ENCODE measurements around the gene MYL7. TPM values are rescaled to one million over a fixed set of nuclear protein-coding genes. Genes with fewer than 3 reads are reported as not detected.

MYL7 gene
- total and polyA plus RNA-seq, 2 experiments from 2014 or later = 4.8 TPM; not detected in 1

DNA sequence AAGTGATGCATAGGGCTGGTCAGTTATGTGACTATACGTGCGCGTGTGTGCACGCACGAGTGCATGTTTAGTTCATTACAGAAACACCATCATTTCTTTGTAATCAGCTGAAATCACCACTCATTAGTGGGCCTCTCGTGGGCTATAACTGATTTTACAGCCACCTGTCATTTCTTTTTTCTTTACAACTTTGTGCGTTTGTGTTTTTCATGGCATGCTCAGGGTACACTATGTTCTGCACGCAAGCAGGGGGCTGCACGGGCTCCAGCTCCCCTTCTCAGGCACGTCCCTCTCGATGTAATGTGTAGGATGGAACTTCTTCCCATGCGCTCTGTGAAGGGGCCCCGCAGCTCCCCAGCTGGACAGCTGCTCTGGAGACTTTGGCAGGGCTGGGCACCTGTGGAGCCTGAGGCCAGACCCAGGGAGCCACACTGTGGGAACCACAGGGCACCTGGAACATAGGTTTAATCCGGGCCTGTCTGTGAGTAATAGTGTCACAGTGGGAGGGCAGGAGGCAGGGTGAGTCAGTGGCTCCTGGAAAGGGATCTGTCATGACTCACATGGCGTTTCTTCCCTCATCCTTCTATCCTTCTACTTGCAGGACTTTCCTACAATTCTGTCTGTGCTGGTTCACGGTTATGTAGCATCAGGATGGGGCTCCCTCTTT is 43.2 kb upstream of the MYL7 start:
- Histone ChIP-seq H2AFZ (no peak overlapping the region), H3K79me2 (replicated peaks; ENCODE audit: insufficient read depth) (no peaks in the 10 kb centered on the region), H3K27me3 (ENCODE audit: insufficient read depth) (no peaks in the 10 kb centered on the region)

More for the DNA sequence above, 43.2 kb upstream of the MYL7 start:
- Histone ChIP-seq H3K4me2 (no peak overlapping the region), H3K4me3 (no peak overlapping the region), H3F3A (replicated peaks; ENCODE audit: low read depth) (no peaks in the 10 kb centered on the region), H3K4me1 (ENCODE audit: insufficient read depth) (no peaks in the 10 kb centered on the region), H3K9me2 (ENCODE audit: insufficient read depth) (0 out of 2 replicates have a peak, but pooled peaks cover 12% of the 10 kb centered on the region), H4K20me1 (replicated peaks; ENCODE audit: insufficient read depth) (no peaks in the 10 kb centered on the region), H3K36me3 (ENCODE audit: insufficient read depth) (no peaks in the 10 kb centered on the region), H3K27ac (ENCODE audit: low read depth) (no peak overlapping the region)
- Mint-ChIP-seq H3K9me3 (peaks cover 13% of the 10 kb centered on the region), H3K4me3 (no peak overlapping the region), H3K27me3 (ENCODE audit: insufficient read depth, low read depth, poor library complexity) (peaks cover 13% of the 10 kb centered on the region), H3K4me1 (peaks cover 20% of the 10 kb centered on the region), H3K27ac (no peak overlapping the region), H3K36me3 (ENCODE audit: low read depth) (no peaks in the 10 kb centered on the region; the same call in 2 of the 3 replicates)
- peak; percentile 63 for ATAC-seq
- TF ChIP-seq REST (IDR thresholded peaks at IDR 0.05; ENCODE audit: unreplicated experiment) (no peak), POLR2AphosphoS5 (IDR thresholded peaks at IDR 0.05; ENCODE audit: low read depth) (no peak), ZNF331 (CRISPR knock-in tag; IDR thresholded peaks at IDR 0.05; ENCODE audit: low read depth) (no peak), ETS1 (IDR thresholded peaks at IDR 0.05) (no peak), CTCF (conservative IDR thresholded peaks at IDR 0.05; ENCODE audit: low read depth in 2 of 2) (no peak), EZH2 (IDR thresholded peaks at IDR 0.05; ENCODE audit: low read depth, unreplicated experiment) (no peak), NANOG (IDR thresholded peaks at IDR 0.05; ENCODE audit: borderline replicate concordance) (no peak), ZNF462 (CRISPR knock-in tag; IDR thresholded peaks at IDR 0.05) (no peak), STAT1 (IDR thresholded peaks at IDR 0.05; ENCODE audit: unreplicated experiment) (no peak), EZH2phosphoT487 (IDR thresholded peaks at IDR 0.05; ENCODE audit: unreplicated experiment) (no peak), ZNF114 (CRISPR knock-in tag; IDR thresholded peaks at IDR 0.05) (no peak), CREB1 (CRISPR knock-in tag; IDR thresholded peaks at IDR 0.05; ENCODE audit: low read depth) (no peak), JUNB (IDR thresholded peaks at IDR 0.05; ENCODE audit: unreplicated experiment) (no peak)
- DNase-seq (ENCODE audit: low spot score) = no peak
